Stimulated activated CD8-positive, alpha-beta memory T cell treated with anti-CD3 and anti-CD28 coated beads, Interleukin-12 subunit alpha, Interleukin-12 subunit beta, amount 100 ng/mL, for 4 hours (primary cell): ENCODE data around the gene C3orf22.
"Not testable (repeated sequence)": the region's sequence is repeated elsewhere in the genome, so short reads cannot be mapped to it uniquely, and the experiment has no call there.

ENCODE experiments used
- DNase-seq: peaks from one replicate; pipeline ENCODE4 v3.0.0-alpha.2; 2020; ENCODE audit warnings: low read depth

The C3orf22 gene

DNA sequence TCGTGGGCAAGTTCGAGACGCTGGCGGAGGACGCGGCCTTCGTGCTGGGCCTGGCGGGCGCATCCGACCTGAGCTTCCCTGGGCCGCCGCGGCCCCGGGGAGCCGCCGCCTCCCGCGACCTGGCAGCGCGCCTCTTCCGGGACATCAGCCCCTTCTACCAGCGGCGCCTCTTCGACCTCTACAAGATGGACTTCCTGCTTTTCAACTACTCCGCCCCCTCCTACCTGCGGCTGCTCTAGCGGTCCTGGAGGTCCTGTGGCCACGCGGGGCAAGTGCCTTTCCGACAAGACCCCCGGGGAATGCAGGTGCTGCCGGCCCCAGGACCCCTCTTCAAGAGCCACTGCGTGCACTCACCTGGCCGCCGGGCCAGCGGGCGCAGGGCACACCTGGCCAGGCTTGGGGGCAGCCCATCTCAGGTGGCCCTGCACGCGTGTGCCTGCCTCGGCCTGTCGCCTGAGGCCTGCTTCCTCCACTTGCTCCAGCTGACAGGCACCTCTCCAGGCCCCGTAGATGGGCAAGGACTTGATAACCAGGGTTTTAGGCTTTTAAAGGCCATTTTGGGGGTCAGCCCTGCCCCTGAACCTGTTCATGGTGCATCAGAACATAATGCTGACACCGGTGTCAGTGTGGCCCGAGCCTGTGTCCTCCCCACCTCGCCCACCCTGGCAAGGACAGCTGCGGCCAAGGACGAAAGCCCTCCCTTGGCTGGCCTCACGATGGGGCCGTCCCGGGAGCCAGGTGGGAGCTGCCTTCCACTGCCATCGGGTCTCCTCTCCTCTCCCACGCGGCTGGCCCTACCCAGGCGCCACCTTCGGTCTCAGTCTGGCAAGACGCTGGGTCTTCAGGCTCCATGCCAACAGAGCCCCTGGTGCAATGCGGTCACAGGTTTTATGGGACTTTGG, 16.1 kb downstream of the C3orf22 start:
- no peak for DNase-seq

DNA sequence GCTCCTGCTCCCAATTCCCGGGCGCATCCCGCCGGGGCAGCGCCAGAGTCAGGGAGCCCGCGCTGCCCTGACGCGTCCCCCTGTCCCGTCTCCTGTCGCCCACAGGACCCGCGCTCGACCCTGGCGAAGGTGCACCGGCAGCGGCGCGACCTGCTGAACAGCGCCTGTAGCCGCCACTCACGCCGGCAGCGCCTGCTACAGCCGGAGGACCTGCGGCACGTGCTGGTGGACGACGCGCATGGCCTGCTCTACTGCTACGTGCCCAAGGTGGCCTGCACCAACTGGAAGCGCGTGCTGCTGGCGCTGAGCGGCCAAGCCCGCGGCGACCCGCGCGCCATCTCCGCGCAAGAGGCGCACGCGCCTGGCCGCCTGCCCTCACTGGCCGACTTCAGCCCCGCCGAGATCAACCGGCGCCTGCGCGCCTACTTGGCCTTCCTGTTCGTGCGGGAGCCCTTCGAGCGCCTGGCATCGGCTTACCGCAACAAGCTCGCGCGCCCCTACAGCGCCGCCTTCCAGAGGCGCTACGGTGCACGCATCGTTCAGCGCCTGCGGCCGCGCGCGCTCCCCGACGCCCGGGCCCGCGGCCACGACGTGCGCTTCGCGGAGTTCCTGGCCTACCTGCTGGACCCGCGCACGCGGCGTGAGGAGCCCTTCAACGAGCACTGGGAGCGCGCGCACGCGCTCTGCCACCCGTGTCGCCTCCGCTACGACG, 16.9 kb downstream of the C3orf22 start:
- no peak for DNase-seq

DNA sequence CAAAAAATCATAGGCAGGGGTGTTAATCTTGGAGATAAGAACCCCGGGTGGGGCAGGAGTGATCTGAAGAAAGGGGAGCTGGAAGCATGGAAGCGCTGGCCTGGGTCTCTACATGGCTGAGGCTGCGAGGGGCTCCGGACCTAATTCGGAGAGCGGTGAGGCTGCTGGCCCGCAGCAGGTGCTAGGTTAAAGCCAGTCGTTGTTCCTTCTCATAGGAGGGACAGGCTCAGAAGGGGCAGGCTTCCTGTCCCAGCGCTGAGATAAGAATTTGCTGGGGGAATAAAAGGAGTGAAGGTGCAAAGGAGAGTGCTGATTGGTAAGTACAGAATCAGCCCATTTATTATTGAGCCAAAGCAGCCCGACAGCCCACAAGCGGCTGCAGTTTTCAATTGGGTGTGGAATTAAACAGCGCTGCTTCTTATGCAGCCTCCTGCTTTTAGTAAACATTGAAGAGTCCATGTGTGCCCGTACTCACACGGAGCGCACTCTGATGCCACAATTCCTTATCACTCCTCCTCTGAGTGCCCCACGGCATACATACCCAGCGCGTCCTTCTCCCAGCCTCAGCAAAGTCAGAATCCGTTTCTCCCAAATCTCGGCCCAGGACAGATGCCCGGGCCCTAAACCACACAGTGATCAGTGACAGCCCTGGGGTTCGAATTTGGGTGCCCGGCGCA, 17.6 kb downstream of the C3orf22 start:
- DNase-seq: no peak

DNA sequence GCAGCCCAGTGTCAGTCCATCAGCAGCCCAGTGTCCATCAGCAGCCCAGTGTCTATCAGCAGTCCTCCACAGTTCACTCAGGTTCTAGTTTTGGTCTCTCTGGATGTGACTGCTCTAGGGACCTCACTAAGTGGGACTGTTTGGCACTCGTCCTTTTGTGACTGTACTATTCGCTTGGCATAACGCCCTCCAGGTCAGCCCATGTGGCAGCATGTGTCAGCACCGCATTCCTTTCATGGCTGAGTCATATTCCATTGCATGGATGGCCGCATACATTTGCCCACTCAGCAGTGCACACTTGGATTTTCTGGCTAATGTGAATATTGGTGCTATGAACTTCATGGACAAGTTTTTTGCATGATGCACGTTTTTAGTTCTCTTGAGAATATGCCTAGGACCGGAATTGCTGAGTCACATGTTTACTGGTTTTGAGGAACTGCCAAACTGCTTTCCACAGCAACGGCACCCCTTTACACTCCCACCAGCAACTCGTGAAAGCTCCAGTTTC, 18.3 kb downstream of the C3orf22 start:
- no peak for DNase-seq

DNA sequence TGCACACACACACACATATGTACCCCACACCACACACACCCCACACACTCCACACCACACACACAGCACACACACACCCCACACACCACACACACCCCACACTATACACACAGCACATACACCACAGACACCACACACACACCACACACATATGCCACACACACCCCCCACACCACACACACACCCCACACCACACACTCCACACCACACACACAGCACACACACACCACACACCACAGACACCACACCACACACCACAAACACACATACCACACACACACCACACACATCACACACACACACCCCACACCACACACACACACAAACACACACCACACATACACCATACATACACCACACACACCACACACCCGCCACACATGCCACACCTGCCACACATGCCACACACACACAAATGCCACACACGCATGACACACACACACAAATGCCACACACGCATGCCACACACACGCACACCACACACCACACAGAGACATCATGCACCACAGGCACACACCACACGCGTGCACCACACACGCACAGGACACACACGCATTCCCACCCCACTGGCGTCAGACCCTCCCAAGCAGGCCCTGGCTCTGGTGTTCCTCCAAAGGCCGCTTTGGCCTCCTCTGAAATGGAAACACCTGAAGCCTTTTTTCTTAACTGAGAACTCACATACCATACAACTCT, 19.0 kb downstream of the C3orf22 start:
- DNase-seq: no peak

DNA sequence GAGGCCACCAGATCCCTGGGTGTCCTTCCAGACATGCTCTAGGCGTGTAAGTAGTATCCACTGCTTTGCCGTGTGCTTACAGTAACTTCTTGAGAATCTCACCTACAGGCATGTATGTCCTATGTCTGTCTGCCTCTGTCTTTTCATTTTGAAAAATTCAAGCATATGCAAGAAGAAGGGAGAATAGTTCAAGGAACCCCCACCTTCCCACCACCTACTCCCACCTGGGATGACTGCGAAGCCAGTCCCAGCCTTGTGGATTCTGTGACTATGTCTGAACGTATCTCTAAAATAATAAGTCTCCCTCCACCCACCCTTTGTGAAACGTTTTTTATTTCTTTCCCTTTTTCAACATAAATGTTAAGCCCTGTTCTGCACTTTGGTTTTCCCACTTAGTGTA, 19.8 kb downstream of the C3orf22 start:
- no peak for DNase-seq

DNA sequence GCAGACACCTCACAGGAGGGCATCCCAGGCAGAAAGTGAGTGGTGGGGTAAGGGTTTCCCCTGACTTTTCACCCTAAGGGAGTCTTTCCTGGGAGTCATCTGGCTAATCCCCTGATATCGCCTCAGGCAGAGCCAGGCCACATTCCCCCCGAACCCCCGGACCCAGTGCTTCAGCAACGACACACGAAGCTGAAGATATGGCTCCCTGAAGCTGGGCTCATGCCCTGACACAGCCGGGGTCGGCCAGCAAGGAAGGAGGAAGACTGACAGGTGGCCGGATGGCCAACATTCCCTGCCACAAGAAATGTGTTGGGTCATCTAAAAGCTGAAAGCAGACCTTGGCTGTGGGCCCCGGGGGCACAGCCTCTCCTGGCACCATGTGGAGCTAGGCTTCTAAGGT, 20.4 kb downstream of the C3orf22 start:
- DNase-seq: no peak

DNA sequence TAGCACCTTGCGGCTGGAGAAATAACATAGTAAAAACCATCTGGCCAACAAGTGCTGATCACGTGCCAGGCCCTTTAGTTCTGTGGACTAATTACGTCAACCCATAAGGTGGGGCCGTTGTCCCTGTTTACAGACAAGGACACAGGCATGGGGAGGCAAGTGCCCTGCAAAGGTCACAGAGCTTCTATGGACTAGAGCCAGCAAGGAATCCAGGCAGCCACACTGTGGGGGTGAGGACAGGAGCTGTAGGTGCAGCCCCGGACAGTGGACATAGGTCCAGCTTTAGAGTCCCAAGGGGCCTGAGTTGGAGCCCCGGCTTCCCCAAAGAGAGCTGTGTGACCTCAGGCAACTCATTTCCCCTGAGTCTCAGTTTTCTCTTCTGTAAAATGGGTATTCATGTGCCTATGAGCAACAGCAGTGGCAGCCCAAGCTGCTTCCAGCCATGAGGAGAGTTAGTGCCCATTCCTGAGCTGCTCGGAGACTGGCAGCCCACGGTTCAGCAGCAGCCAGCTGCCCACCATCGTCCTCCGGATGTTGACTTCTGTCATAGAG, 20.9 kb downstream of the C3orf22 start:
- no peak for DNase-seq

DNA sequence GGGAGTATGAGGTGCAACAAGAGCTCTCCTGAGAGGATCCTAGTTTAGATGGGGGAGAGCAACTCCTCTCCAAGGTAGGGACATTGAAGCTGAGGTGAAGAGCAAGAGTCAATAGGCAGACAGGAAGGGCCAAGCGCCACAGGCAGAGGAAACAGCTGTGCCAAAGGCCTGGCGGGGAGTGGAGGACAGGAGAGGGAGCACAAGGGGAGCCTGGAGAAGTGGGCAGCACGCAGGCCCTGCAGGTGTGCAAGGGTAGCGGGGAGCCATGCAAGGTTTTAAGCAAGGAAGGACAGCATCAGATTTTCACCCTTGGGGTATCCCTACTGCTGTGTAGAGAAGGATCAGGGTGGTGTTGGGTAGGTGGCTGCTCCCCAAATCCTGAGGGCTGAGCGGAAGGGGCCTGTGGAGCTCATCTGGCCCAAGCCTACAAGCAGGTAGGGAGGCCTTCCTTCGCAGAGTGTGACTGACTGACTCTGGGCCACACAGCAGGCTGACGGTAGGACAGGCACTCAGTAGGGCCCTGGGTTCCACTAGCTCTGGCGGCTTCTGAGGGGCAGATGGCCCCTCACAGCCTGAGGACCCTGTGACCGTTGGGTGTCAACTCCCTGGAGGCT, 21.5 kb downstream of the C3orf22 start:
- DNase-seq: no peak

DNA sequence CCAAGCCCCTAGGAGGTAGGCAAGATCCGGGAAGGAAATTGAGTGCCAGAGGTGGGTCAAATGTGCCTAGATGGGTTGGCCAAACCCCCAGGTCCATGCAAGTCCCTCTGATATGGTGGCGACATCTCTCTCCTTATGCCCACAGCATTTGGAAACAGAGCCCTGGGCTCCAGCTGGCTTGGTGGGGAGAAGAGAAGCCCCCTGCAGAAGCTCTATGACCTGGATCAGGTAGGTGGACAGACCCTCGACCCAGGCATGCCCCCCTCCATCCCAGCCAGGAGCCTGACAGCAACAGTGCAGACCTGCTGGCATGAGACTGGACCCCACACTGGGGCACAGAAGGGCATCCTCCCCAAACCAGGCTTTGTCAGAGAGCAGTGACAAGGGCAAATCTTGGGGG, 22.6 kb downstream of the C3orf22 start:
- DNase-seq: no peak

DNA sequence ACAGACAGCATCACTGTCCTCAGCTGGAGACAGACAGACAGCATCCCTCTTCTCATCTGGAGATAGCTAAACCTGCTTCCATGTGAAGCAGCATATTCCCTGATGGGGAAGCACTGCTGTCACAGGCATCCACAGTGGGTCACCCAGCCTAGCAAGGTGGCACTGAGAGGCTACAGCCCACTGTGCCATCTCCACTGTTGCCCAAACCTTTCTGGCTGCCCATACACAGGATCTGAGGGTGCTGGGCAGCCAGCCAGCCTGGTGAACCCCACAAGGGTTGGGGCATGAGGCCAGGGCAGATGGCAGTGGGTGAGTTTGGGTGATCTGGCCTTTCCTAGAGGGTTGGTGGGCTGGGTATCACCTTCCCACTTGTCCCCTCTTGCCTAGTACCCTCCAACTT, 23.1 kb downstream of the C3orf22 start:
- DNase-seq: no peak

DNA sequence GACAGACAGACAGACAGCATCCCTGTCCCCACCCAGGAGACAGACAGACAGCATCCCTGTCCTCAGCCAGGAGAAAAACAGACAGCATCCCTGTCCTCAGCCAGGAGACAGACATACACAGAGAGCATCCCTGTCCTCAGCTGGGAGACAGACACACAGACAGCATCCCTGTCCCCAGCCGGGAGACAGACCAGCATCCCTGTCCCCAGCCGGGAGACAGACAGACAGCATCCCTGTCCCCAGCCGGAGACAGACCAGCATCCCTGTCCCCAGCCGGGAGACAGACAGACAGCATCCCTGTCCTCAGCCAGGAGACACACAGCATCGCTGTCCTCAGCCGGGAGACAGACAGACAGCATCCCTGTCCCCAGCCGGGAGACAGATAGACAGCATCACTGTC, 24.0 kb downstream of the C3orf22 start:
- DNase-seq: not testable (repeated sequence)

DNA sequence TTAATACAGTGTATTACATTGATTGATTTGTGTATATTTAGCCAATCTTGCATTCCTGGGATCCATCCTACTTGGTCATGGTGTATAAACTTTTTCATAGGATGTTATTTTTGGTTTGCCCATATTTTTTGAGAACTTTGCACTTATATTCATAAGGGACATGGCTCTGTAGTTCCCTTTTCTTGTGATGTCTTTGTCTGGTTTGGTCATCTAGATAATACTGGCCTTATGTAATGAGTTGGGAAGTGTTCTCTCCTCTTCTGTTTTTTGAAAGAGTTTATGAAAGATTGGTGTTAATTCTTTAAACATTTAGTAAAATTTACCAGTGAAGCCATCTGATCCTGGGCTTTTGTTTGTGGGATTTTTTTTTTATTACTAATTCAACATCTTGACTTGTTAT, 25.2 kb downstream of the C3orf22 start:
- DNase-seq: no peak

DNA sequence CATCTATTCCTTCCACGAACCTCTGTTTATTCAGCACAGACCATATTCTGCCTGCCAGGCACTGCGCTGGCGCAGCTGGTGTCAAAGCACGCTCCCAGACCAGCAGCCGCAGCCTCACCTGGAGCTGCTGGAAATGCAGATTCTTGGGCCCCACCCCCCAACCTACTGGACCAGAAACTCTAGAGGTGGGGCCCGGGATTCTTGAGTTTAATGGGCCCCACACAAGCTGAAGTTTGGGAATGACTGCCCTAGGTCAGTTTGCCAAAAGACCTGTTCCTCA, 27.7 kb downstream of the C3orf22 start:
- no peak for DNase-seq

DNA sequence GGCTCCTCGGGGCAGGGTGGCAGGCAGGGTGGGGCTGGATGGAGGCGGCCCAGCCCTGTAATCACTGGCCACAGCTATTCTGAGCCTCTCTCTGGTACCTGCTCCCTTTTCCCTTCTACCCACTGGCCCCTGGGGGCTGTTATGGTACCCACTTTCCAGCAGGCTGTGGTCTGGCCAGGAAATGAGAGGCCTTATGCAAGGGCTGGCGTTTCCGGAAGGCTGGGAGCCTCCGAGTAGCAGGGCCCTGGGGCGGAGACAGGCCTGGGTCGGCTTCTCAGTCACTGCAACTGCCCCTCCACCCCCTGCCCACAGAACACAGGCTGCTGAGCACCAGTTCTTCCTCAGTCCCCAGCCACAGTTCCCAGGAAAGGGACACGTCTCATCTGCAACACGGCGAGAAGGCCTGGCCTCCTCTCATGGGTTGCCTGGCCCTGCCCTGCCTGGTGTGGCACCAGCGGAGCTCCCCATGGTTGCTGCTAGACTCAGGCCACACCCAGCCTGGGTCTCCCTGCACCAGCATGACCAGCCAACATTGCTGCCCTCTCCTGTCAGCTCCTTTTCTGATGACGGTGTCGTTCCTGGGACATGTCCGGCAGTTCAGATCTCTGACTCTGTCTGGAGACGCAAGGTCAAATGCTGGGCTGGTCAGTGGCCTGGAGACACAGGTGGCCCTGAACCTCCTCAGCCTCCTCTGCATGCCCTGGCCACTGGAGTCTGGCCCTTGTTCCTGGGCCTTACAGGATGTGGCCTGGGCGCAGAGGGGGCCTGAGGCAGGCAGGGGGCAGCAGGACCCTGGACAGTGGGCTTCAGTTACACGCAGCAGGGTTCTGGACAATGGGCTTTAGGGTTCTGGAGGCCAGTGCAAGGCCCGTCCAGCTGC, 28.3 kb downstream of the C3orf22 start:
- DNase-seq: no peak

DNA sequence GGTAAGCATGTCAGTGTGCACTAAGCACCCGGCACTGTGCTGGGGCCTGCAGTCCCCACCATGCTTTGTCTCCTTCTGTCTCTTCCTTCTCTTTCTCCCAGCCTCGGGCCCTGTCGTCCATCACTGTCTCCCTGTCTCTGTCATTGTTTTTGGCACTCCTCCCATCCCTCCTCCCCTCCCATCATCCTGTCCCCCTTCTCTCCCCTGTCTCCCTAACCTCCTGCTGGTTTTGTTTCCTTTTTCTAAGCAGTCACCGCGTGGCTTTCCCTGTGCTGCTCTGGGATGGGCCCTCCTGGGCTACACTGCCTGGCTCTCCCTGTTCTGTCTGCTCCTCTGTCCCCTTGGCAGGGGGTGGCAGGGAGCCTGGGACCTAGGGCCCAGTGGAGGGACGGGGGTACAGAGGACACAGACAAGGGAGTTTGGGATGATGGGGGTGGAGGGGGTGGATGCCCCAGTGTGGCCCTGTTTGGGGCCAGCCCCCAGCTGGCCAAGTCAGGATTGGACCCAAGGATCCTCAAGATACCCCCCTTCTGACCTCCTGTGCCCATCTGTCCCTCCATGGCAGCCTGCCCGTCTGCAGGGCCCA, 29.1 kb downstream of the C3orf22 start:
- no peak for DNase-seq

DNA sequence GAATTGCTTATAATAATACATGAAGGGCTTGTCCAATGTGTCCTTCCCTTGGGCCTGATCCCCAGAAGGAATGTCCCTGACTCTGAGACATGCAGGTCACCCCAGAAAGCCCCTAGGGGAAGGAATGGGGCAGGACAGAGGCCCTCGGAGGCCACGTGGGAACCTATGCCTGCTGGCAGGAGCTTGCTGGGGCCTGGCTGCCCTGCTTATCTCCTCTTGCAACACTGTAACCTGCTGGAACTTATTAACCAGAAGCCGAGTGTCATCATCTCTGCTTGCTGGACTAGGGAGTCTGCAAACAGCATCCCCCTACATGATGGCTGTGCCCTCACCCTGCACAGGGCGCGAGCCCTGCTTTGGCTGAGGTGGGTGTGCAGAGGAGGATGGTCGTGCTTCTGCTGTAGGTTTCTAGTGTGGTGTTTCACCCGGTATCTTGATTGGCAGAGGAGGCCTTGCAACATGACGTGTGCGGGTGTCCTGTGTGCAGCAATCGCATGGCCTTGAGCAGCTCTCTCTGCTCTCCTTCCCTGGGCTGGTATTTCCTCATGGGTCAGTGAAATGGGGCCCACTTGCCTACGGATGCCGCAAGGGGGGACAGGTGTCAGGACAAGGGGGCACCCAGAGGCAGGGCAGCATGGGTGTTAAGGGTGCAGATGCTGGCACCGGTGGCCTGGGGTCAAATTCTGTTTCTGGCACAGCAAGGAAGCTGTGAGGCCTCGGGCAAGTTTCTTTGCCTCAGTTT, 29.8 kb downstream of the C3orf22 start:
- no peak for DNase-seq

DNA sequence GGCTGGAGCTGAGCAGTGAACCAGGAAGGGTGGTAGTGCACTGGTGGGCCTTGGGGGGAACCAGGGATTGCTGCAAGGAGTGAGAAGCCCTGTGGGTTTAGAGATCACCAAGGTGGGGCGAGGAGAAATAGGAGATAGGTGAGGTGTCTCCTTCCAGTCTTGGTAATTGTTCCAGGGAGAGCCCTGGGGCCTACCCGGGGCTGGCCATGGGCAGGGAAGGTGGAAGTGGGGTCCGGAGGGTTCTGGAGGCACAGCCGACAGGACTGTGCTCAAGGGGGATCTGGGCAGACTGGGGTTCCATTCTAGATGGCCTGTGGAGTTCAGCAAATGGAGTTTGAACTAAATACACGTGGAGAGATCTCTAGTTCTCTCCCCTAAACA, 30.3 kb downstream of the C3orf22 start:
- no peak for DNase-seq

DNA sequence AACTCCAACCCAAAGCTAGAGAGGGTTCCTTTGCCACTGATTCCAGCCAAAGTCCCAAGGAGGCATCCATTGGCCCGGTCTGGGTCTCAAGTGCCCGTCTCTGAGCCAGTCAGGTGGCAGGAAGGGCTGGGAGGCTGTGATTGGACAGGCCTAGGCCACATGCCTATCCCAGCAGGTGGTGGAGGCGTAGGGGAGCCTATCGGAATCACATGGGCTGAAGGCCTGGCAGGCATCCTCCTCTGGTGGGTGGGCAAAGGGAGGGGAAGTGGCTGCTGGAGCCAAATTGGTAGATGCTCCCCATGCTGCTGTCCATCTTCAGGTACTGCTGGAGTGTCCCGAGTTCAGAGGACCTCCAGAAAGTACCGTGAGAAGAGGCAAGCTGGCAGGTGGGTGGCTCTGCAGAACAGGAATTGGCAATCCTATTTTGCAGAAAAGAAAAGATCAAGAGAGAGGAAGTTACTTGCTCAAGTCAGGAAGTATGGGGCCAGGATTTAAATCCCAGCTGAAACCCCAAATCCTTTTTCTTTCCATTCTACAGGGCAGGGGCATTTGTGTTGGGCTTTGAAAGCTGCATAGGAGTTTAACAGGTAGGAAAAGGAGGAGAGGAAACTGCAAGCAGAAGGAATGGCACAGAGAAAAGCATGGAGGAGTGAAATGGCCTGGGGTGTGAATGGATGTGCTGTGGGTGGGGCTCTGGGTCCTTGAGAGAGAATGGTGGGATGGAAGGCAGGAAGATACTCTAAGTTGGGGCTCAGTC, 31.1 kb downstream of the C3orf22 start:
- no peak for DNase-seq
